ENCODE results near the gene STEAP1B. TPM values are rescaled to one million over a fixed set of nuclear protein-coding genes. Genes with fewer than 3 reads are reported as not detected.

STEAP1B gene
- total RNA-seq, 1 experiment from 2014 or later, result 0.27 TPM

DNA sequence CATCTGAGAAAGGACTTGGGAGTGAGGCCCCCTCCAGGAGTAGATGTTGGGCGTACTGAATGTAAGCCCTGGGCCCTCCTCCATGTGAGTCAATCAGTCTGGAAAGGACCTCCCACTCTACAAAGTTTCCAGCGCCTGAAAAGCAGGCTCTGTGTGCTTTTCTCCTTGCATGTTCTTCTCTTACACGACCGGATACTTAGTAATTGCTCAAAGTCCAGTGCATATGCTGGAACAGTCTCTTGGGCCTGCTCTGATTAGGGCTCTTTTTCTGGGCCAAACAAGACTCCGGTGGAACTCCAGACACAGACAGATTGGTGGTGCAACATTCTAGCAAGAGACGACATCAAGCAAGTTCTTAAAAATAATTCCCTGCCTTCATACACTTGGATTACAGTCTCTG lies 104.8 kb downstream of the STEAP1B start:
- Histone ChIP-seq H2AFZ (ENCODE audit: low read depth, low read length, poor library complexity, severe bottlenecking) (no peak overlapping the region), H3K27ac (ENCODE audit: low read depth, low read length) (no peak overlapping the region), H3K9me2 (ENCODE audit: insufficient read depth) (no peaks in the 10 kb centered on the region), H3K79me2 (ENCODE audit: insufficient read depth, low read length) (no peaks in the 10 kb centered on the region), H3K4me1 (ENCODE audit: control insufficient read depth in 1 of 2, insufficient read depth in 2 of 2, low read length in 2 of 2) (no peaks in the 10 kb centered on the region), H3K27me3 (ENCODE audit: insufficient read depth, low read length) (peaks cover 9% of the 10 kb centered on the region; the same call in 1 of the 2 replicates), H3K9ac (ENCODE audit: low read length) (no peak overlapping the region), H3K4me2 (ENCODE audit: low read length) (no peak overlapping the region), H4K20me1 (ENCODE audit: insufficient read depth) (no peaks in the 10 kb centered on the region), H3K9me3 (ENCODE audit: control insufficient read depth in 1 of 2, insufficient read depth in 1 of 2, low read depth in 1 of 2, low read length in 2 of 2) (no peaks in the 10 kb centered on the region), H3K4me3 (replicated peaks in 1 of 2; ENCODE audit: low read depth in 1 of 2, low read length in 2 of 2) (no peak overlapping the region), H3K36me3 (ENCODE audit: control insufficient read depth in 1 of 2, insufficient read depth in 2 of 2, low read length in 2 of 2) (no peaks in the 10 kb centered on the region)
- POLR2A ChIA-PET, result no interaction called here
- CTCF ChIA-PET, result no interaction called here
- intact Hi-C loops (cut with micrococcal nuclease), result no loop called here
- RAD21 ChIA-PET (ENCODE audit: low non-redundant PET in 1 of 2, low total read pairs in 2 of 2, uncharacterized antibody in 2 of 2, unreplicated experiment in 2 of 2), result no interaction called here
- ATAC-seq, result no peak
- TF ChIP-seq EGR1 (IDR thresholded peaks at IDR 0.05; ENCODE audit: low read depth), result no peak
- no TSS peak for BruUV-seq (replicated peaks)
- no peak for DNase-seq (ENCODE audit: low read depth, low spot score)

DNA sequence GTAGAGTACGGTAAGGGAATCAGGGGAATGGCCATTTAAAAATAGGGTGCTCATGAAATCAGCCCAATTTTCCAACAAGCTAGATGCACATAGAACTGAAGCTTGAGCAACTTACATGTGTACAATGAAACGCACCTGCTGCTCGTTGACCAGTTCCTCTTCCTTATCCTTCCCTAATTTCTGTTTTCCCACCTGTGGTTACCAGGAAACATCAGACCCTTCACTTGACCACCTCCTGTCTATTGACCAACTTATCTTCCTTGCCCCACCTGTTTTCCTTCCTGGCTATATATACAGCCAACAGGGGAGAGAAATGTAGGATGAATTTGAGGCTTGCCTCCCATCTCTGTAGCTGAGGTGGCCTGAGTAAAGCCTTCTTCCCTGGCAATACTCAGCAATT lies 105.2 kb downstream of the STEAP1B start:
- POLR2A ChIA-PET, result no interaction called here
- RAD21 ChIA-PET (ENCODE audit: low non-redundant PET in 1 of 2, low total read pairs in 2 of 2, uncharacterized antibody in 2 of 2, unreplicated experiment in 2 of 2), result no interaction called here
- TF ChIP-seq POLR2A (IDR thresholded peaks at IDR 0.05; ENCODE audit: borderline replicate concordance, extremely low read depth, insufficient read depth, insufficient read length) (no peak), SIN3A (IDR thresholded peaks at IDR 0.05; ENCODE audit: low read depth) (no peak), ZNF274 (IDR thresholded peaks at IDR 0.05; ENCODE audit: low read depth, low read length) (no peak), JUND (IDR thresholded peaks at IDR 0.05) (no peak), EZH2phosphoT487 (IDR thresholded peaks at IDR 0.05; ENCODE audit: borderline replicate concordance) (no peak), EGR1 (IDR thresholded peaks at IDR 0.05; ENCODE audit: low read depth) (no peak), TCF7L2 (IDR thresholded peaks at IDR 0.05; ENCODE audit: borderline replicate concordance, extremely low read depth, insufficient read depth, insufficient read length) (no peak), SRF (IDR thresholded peaks at IDR 0.05; ENCODE audit: low read depth) (no peak), CBX3 (IDR thresholded peaks at IDR 0.05; ENCODE audit: low read depth) (no peak), YY1 (IDR thresholded peaks at IDR 0.05; ENCODE audit: extremely low read depth, insufficient replicate concordance, low read depth, low read length) (no peak), SP1 (IDR thresholded peaks at IDR 0.05; ENCODE audit: low read depth) (no peak), POLR2AphosphoS5 (IDR thresholded peaks at IDR 0.05; ENCODE audit: low read depth, low read length) (no peak), FOSL1 (IDR thresholded peaks at IDR 0.05; ENCODE audit: low read depth) (no peak), RAD21 (IDR thresholded peaks at IDR 0.05; ENCODE audit: low read depth) (no peak)
- TF ChIP-seq, protein P1, sequence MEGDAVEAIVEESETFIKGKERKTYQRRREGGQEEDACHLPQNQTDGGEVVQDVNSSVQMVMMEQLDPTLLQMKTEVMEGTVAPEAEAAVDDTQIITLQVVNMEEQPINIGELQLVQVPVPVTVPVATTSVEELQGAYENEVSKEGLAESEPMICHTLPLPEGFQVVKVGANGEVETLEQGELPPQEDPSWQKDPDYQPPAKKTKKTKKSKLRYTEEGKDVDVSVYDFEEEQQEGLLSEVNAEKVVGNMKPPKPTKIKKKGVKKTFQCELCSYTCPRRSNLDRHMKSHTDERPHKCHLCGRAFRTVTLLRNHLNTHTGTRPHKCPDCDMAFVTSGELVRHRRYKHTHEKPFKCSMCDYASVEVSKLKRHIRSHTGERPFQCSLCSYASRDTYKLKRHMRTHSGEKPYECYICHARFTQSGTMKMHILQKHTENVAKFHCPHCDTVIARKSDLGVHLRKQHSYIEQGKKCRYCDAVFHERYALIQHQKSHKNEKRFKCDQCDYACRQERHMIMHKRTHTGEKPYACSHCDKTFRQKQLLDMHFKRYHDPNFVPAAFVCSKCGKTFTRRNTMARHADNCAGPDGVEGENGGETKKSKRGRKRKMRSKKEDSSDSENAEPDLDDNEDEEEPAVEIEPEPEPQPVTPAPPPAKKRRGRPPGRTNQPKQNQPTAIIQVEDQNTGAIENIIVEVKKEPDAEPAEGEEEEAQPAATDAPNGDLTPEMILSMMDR (IDR thresholded peaks at IDR 0.05 in 2 of 3, conservative IDR thresholded peaks at IDR 0.05 in 1 of 3; ENCODE audit: borderline replicate concordance in 1 of 3, insufficient read depth in 1 of 3, low read depth in 2 of 3, low read length in 2 of 3), result no peak
- TF ChIP-seq, protein P2, sequence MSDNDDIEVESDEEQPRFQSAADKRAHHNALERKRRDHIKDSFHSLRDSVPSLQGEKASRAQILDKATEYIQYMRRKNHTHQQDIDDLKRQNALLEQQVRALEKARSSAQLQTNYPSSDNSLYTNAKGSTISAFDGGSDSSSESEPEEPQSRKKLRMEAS (IDR thresholded peaks at IDR 0.05), result no peak
- TF ChIP-seq, protein P3, sequence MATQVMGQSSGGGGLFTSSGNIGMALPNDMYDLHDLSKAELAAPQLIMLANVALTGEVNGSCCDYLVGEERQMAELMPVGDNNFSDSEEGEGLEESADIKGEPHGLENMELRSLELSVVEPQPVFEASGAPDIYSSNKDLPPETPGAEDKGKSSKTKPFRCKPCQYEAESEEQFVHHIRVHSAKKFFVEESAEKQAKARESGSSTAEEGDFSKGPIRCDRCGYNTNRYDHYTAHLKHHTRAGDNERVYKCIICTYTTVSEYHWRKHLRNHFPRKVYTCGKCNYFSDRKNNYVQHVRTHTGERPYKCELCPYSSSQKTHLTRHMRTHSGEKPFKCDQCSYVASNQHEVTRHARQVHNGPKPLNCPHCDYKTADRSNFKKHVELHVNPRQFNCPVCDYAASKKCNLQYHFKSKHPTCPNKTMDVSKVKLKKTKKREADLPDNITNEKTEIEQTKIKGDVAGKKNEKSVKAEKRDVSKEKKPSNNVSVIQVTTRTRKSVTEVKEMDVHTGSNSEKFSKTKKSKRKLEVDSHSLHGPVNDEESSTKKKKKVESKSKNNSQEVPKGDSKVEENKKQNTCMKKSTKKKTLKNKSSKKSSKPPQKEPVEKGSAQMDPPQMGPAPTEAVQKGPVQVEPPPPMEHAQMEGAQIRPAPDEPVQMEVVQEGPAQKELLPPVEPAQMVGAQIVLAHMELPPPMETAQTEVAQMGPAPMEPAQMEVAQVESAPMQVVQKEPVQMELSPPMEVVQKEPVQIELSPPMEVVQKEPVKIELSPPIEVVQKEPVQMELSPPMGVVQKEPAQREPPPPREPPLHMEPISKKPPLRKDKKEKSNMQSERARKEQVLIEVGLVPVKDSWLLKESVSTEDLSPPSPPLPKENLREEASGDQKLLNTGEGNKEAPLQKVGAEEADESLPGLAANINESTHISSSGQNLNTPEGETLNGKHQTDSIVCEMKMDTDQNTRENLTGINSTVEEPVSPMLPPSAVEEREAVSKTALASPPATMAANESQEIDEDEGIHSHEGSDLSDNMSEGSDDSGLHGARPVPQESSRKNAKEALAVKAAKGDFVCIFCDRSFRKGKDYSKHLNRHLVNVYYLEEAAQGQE (IDR thresholded peaks at IDR 0.05; ENCODE audit: low read depth), result no peak

More for the DNA sequence above, 105.2 kb downstream of the STEAP1B start:
- Histone ChIP-seq H3K27me3 (ENCODE audit: insufficient read depth, low read length) (peaks cover 9% of the 10 kb centered on the region; the same call in 1 of the 2 replicates), H3K9me3 (ENCODE audit: control insufficient read depth in 1 of 2, insufficient read depth in 1 of 2, low read depth in 1 of 2, low read length in 2 of 2) (no peaks in the 10 kb centered on the region), H3K4me1 (ENCODE audit: control insufficient read depth in 1 of 2, insufficient read depth in 2 of 2, low read length in 2 of 2) (no peaks in the 10 kb centered on the region), H3K9ac (ENCODE audit: low read length) (no peak overlapping the region), H3K4me2 (ENCODE audit: low read length) (no peak overlapping the region), H2AFZ (ENCODE audit: low read depth, low read length, poor library complexity, severe bottlenecking) (no peak overlapping the region), H3K27ac (ENCODE audit: low read depth, low read length) (no peak overlapping the region), H3K4me3 (replicated peaks in 1 of 2; ENCODE audit: low read depth in 1 of 2, low read length in 2 of 2) (no peak overlapping the region), H4K20me1 (ENCODE audit: insufficient read depth) (no peaks in the 10 kb centered on the region), H3K79me2 (ENCODE audit: insufficient read depth, low read length) (no peaks in the 10 kb centered on the region), H3K36me3 (ENCODE audit: control insufficient read depth in 1 of 2, insufficient read depth in 2 of 2, low read length in 2 of 2) (no peaks in the 10 kb centered on the region), H3K9me2 (ENCODE audit: insufficient read depth) (no peaks in the 10 kb centered on the region)
- BruUV-seq (replicated peaks), result no TSS peak
- intact Hi-C loops (cut with micrococcal nuclease), result no loop called here
- ATAC-seq, result no peak
- DNase-seq (ENCODE audit: low read depth, low spot score), result no peak
- CTCF ChIA-PET, result no interaction called here

Data from HCT116 (cell line).